NOMO-1 (cell line): Measurements from ENCODE around the gene KCNE3.

ENCODE experiments used
- DNase-seq, 2 experiments: peaks; one replicate each; lab custom pipeline; 2025; ENCODE audit not compliant: unreplicated experiment in 2 of 2; lab: John Stamatoyannopoulos, UW

Gene KCNE3

GRCh38 chr11:74466916-74467885 is at the start of gene KCNE3:
Gene KCNE3, minus strand, starts transcription at chr11:74467549. Its CDS starts 9,986 bp downstream, at chr11:74457563.
- peak; percentile 26 to 32 for DNase-seq

GRCh38 chr11:74507582-74507981 is 40.2 kb upstream of the KCNE3 start:
- DNase-seq: peak in 1 of 2 experiments; percentile 15

- DNase-seq: no peak
Observed at GRCh38 chr11:74506823-74507222, 39.5 kb upstream of the KCNE3 start.

GRCh38 chr11:74505911-74506310 is 38.6 kb upstream of the KCNE3 start:
- DNase-seq: no peak

GRCh38 chr11:74504100-74504691 is 36.8 kb upstream of the KCNE3 start:
- no peak for DNase-seq

GRCh38 chr11:74494916-74495315 is 27.6 kb upstream of the KCNE3 start:
- no peak for DNase-seq

- DNase-seq: peak in 1 of 2 experiments; percentile 55
Observed at GRCh38 chr11:74493791-74494630, 26.7 kb upstream of the KCNE3 start.

- peak; percentile 92 to 98 for DNase-seq
Observed at GRCh38 chr11:74492974-74493790, 25.8 kb upstream of the KCNE3 start, which contains the start of gene LIPT2. Gene LIPT2, minus strand, starts transcription at chr11:74493724. Its CDS starts 21 bp downstream, at chr11:74493703.

- DNase-seq: no peak
Observed at GRCh38 chr11:74492084-74492483, 24.7 kb upstream of the KCNE3 start.

- peak in 1 of 2 experiments; percentile 53 for DNase-seq
Observed at GRCh38 chr11:74490941-74491340, 23.6 kb upstream of the KCNE3 start.

- DNase-seq: no peak
Observed at GRCh38 chr11:74487875-74488274, 20.5 kb upstream of the KCNE3 start.

- DNase-seq: no peak
Observed at GRCh38 chr11:74485868-74486267, 18.5 kb upstream of the KCNE3 start.

GRCh38 chr11:74480688-74481417 is 13.5 kb upstream of the KCNE3 start:
- no peak for DNase-seq

- DNase-seq: no peak
Observed at GRCh38 chr11:74479732-74480123, 12.4 kb upstream of the KCNE3 start.

GRCh38 chr11:74478877-74479731 is 11.8 kb upstream of the KCNE3 start:
- no peak for DNase-seq

GRCh38 chr11:74476536-74476935 is 9.2 kb upstream of the KCNE3 start:
- no peak for DNase-seq

GRCh38 chr11:74474316-74474715 is 7.0 kb upstream of the KCNE3 start:
- no peak for DNase-seq

- DNase-seq: no peak
Observed at GRCh38 chr11:74473382-74474173, 6.2 kb upstream of the KCNE3 start.
